C4-2B (cell line): ENCODE measurements around the gene ZNF71.

Experiments
- CTCF ChIP-seq: fragments of 450-650 bp; conservative IDR thresholded peaks from 2 replicates; pipeline ENCODE4 v1.5.1; 2017; ENCODE audit warnings: mild to moderate bottlenecking
- ZFX ChIP-seq: fragments of 450-650 bp; IDR thresholded peaks from 2 replicates; pipeline ENCODE4 v1.6.1; 2017

- TF ChIP-seq CTCF (no peak), ZFX (no peak)
Measured at GRCh38 chr19:56613639-56614038, 18.5 kb downstream of the ZNF71 start.
